GM12865 (cell line): ENCODE data around the gene JMJD6.

Experiments used
- DNase-seq: peaks from one replicate; pipeline ENCODE4 v3.0.0; 2010; ENCODE audit warnings: low read depth
- H3K4me3 ChIP-seq: 2 replicates; pipeline ENCODE4 v1.5.1; 2011; ENCODE audit warnings: mild to moderate bottlenecking, low read depth, low read length, control low read depth
- TF ChIP-seq, protein P1 (sequence below): IDR thresholded peaks from 2 replicates; pipeline ENCODE4 v1.5.1; 2011; ENCODE audit warnings: low read length, control low read depth, low read depth, inconsistent platforms; ENCODE audit not compliant: insufficient read depth; ENCODE audit errors: missing control alignments

JMJD6 gene

DNA sequence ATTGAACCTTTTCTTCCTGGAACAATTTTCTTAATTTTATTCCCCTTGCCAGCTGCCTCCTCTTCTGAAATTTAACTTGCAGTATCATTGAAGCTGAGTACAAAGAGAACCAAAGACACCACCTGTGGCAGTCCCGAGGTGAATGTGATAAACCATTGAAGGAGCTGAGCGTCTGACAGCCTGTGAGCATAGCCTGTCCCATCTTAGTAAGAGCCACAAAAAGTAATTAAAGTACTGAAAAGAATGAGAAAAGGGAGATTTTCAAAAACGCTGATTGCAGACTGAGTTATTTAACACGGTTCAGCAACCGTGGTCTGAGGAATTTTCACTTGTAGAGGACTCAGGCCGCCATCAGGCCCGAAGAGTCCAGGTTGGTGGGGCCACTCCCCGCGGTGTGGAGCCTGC is 55.7 kb downstream of the JMJD6 start:
- TF ChIP-seq, protein P1, sequence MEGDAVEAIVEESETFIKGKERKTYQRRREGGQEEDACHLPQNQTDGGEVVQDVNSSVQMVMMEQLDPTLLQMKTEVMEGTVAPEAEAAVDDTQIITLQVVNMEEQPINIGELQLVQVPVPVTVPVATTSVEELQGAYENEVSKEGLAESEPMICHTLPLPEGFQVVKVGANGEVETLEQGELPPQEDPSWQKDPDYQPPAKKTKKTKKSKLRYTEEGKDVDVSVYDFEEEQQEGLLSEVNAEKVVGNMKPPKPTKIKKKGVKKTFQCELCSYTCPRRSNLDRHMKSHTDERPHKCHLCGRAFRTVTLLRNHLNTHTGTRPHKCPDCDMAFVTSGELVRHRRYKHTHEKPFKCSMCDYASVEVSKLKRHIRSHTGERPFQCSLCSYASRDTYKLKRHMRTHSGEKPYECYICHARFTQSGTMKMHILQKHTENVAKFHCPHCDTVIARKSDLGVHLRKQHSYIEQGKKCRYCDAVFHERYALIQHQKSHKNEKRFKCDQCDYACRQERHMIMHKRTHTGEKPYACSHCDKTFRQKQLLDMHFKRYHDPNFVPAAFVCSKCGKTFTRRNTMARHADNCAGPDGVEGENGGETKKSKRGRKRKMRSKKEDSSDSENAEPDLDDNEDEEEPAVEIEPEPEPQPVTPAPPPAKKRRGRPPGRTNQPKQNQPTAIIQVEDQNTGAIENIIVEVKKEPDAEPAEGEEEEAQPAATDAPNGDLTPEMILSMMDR: no peak
- H3K4me3 ChIP-seq: no peak overlapping the region
- no peak for DNase-seq

DNA sequence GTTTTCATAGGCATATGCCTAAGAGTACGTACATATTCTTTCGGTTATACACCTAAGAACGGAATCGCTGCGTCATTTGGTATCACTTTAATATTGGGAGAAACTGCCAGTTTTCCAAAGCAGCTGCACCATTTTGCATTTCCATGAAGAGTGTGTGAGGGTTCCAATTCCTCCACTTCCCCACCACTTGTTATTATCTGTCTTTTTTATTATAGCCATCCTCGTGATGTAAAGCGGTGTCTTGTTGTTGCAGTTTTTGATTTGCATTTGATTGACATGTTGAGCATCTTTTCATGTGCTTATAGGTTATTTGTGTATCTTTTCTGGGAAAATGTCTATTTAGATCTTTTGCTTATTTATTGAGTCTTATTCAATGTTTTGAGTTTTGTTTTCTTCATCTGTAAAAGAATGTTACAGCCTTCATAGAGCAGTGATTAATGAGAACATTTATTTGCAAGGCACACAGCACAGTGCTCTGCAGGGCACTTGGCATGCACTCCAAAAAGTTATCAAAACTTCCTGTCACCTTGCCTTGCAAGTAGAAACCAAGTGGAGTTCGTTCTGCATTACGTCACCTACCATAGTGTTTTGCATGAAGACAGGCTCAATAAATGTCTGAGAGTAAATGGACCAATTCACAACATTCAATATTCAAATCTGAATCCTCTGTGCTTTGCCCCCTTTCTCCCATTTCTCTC is 56.2 kb downstream of the JMJD6 start:
- no peak for DNase-seq
- TF ChIP-seq, protein P1: no peak
- no peak overlapping the region for H3K4me3 ChIP-seq
